HEK293 (cell line): ENCODE measurements around the gene SH3GL1.

Experiments
- CTCF ChIP-seq: fragments of 450-650 bp; formaldehyde crosslinking; IDR thresholded peaks from 2 replicates; pipeline ENCODE4 v1.5.1; 2016; ENCODE audit warnings: missing biosample characterization, missing genetic modification characterization
- MYNN ChIP-seq: fragments of 450-650 bp; formaldehyde crosslinking; IDR thresholded peaks from 2 replicates; pipeline ENCODE4 v1.5.1; 2016; ENCODE audit warnings: missing biosample characterization, missing genetic modification characterization, borderline replicate concordance
- PRDM10 ChIP-seq: fragments of 450-650 bp; formaldehyde crosslinking; IDR thresholded peaks from 2 replicates; pipeline ENCODE4 v1.5.1; 2016; ENCODE audit warnings: missing biosample characterization, missing genetic modification characterization
- ZBTB1 ChIP-seq: fragments of 450-650 bp; formaldehyde crosslinking; IDR thresholded peaks from 2 replicates; pipeline ENCODE4 v1.5.1; 2016; ENCODE audit warnings: missing biosample characterization, missing genetic modification characterization
- ZNF121 ChIP-seq: fragments of 450-650 bp; formaldehyde crosslinking; IDR thresholded peaks from 2 replicates; pipeline ENCODE4 v1.5.1; 2016; ENCODE audit warnings: missing biosample characterization, missing genetic modification characterization
- ZNF23 ChIP-seq: fragments of 450-650 bp; formaldehyde crosslinking; IDR thresholded peaks from 2 replicates; pipeline ENCODE4 v1.5.1; 2016; ENCODE audit warnings: missing biosample characterization, missing genetic modification characterization, borderline replicate concordance
- ZNF350 ChIP-seq: fragments of 450-650 bp; formaldehyde crosslinking; IDR thresholded peaks from 2 replicates; pipeline ENCODE4 v1.5.0; 2017; ENCODE audit warnings: missing biosample characterization, mild to moderate bottlenecking, missing genetic modification characterization
- ZNF664 ChIP-seq: fragments of 450-650 bp; formaldehyde crosslinking; IDR thresholded peaks from 2 replicates; pipeline ENCODE4 v1.5.1; 2016; ENCODE audit warnings: missing biosample characterization, missing genetic modification characterization
- TF ChIP-seq, protein P1 (sequence below): fragments of 450-650 bp; formaldehyde crosslinking; IDR thresholded peaks from 2 replicates; pipeline ENCODE4 v1.5.1; 2016; ENCODE audit warnings: missing biosample characterization, missing genetic modification characterization, low read depth

DNA sequence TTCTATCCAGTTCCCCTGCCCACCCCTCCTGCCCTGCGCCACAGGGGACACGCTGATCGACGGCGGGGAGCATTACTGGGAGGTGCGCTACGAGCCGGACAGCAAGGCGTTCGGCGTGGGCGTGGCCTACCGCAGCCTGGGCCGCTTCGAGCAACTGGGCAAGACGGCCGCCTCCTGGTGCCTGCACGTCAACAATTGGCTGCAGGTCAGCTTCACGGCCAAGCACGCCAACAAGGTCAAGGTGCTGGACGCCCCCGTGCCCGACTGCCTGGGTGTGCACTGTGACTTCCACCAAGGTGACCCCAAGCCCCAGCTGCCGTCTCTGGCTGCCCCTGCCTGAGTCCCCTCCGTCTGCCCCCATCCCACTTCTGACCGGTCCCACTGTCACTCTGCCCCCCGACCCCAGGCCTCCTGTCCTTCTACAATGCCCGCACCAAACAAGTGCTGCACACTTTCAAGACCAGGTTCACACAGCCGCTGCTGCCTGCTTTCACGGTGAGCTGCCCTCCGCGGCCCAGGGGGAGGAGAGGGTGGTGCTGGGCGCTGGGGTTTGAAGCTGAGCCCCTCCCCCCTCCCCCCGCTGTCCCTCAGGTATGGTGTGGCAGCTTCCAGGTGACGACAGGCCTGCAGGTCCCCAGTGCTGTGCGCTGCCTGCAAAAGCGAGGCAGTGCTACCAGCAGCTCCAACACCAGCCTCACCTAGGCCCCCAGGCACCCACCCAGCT is 77.2 kb downstream of the SH3GL1 start:
- TF ChIP-seq MYNN (tag by site-specific recombination) = no peak
- TF ChIP-seq ZNF350 (tag by site-specific recombination) = no peak
- TF ChIP-seq ZBTB1 (tag by site-specific recombination) = no peak
- no peak for TF ChIP-seq ZNF121
- TF ChIP-seq ZNF23 (tag by site-specific recombination) = no peak
- TF ChIP-seq CTCF = no peak
- no peak for TF ChIP-seq ZNF664
- no peak for TF ChIP-seq PRDM10 (tag by site-specific recombination)
- TF ChIP-seq, protein P1, sequence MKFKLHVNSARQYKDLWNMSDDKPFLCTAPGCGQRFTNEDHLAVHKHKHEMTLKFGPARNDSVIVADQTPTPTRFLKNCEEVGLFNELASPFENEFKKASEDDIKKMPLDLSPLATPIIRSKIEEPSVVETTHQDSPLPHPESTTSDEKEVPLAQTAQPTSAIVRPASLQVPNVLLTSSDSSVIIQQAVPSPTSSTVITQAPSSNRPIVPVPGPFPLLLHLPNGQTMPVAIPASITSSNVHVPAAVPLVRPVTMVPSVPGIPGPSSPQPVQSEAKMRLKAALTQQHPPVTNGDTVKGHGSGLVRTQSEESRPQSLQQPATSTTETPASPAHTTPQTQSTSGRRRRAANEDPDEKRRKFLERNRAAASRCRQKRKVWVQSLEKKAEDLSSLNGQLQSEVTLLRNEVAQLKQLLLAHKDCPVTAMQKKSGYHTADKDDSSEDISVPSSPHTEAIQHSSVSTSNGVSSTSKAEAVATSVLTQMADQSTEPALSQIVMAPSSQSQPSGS = no peak
